GM23338 (cell line): ENCODE measurements around the gene RASEF. TPM values are rescaled to one million over a fixed set of nuclear protein-coding genes. Genes with fewer than 3 reads are reported as not detected.

Source experiments
- ATAC-seq: fragments of 200-7000 bp; cut with Tn5 transposase; 3 replicates; pipeline ENCODE4 v1.9.1; 2020
- DNase-seq: peaks from one replicate; pipeline ENCODE4 v3.0.0-alpha.2; 2015; ENCODE audit warnings: low spot score
- H2AFZ ChIP-seq: fragments of 200-600 bp; sonication (generic); 2 replicates; pipeline ENCODE4 v1.8.0; 2016; ENCODE audit warnings: antibody characterized with exemption, mild to moderate bottlenecking, moderate library complexity
- H3F3A ChIP-seq: fragments of 200-600 bp; sonication (generic); replicated peaks from 2 replicates; pipeline ENCODE4 v1.8.0; 2017; ENCODE audit warnings: antibody characterized with exemption, mixed run types, low read depth
- H3K27ac ChIP-seq: fragments of 200-600 bp; sonication (generic); 2 replicates; pipeline ENCODE4 v1.6.1; 2016; ENCODE audit warnings: low read depth
- H3K27me3 ChIP-seq: fragments of 200-600 bp; sonication (generic); 2 replicates; pipeline ENCODE4 v1.8.0; 2016; ENCODE audit warnings: mild to moderate bottlenecking, mixed run types, moderate library complexity; ENCODE audit not compliant: insufficient read depth
- H3K36me3 ChIP-seq: fragments of 200-600 bp; sonication (generic); 2 replicates; pipeline ENCODE4 v1.8.0; 2016; ENCODE audit warnings: mild to moderate bottlenecking; ENCODE audit not compliant: insufficient read depth
- H3K4me1 ChIP-seq: fragments of 200-600 bp; sonication (generic); 2 replicates; pipeline ENCODE4 v1.8.0; 2016; ENCODE audit warnings: mild to moderate bottlenecking, moderate library complexity; ENCODE audit not compliant: insufficient read depth
- H3K4me2 ChIP-seq: fragments of 200-600 bp; sonication (generic); 2 replicates; pipeline ENCODE4 v1.7.1; 2017; ENCODE audit warnings: mixed run types
- H3K4me3 ChIP-seq: fragments of 200-600 bp; sonication (generic); 2 replicates; pipeline ENCODE4 v1.6.1; 2016; ENCODE audit warnings: mixed run types
- H3K79me2 ChIP-seq: fragments of 200-600 bp; sonication (generic); replicated peaks from 2 replicates; pipeline ENCODE4 v1.8.0; 2017; ENCODE audit warnings: mild to moderate bottlenecking; ENCODE audit not compliant: insufficient read depth
- H3K9me2 ChIP-seq: fragments of 200-600 bp; sonication (generic); 2 replicates; pipeline ENCODE4 v1.8.0; 2017; ENCODE audit not compliant: insufficient read depth
- H4K20me1 ChIP-seq: fragments of 200-600 bp; sonication (generic); replicated peaks from 2 replicates; pipeline ENCODE4 v1.8.0; 2017; ENCODE audit warnings: mild to moderate bottlenecking; ENCODE audit not compliant: insufficient read depth
- H3K27ac Mint-ChIP-seq: 2 replicates; pipeline ENCODE4 v1.8.0; 2020; ENCODE audit warnings: inconsistent platforms, mild to moderate bottlenecking, moderate library complexity, mixed read lengths
- H3K27me3 Mint-ChIP-seq: 3 replicates; pipeline ENCODE4 v1.8.0; 2022; ENCODE audit warnings: low read depth, mild to moderate bottlenecking, moderate library complexity, mixed read lengths, inconsistent platforms; ENCODE audit not compliant: insufficient read depth, poor library complexity
- H3K36me3 Mint-ChIP-seq: 3 replicates; pipeline ENCODE4 v1.8.0; 2021; ENCODE audit warnings: low read depth, mild to moderate bottlenecking, inconsistent platforms, moderate library complexity, mixed read lengths
- H3K4me1 Mint-ChIP-seq: 3 replicates; pipeline ENCODE4 v1.8.0; 2020; ENCODE audit warnings: mild to moderate bottlenecking, inconsistent platforms, mixed read lengths
- H3K4me3 Mint-ChIP-seq: 3 replicates; pipeline ENCODE4 v1.8.0; 2021; ENCODE audit warnings: moderate library complexity, mild to moderate bottlenecking, inconsistent platforms, mixed read lengths
- H3K9me3 Mint-ChIP-seq: 3 replicates; pipeline ENCODE4 v1.8.0; 2020; ENCODE audit warnings: moderate library complexity, mild to moderate bottlenecking, inconsistent platforms, mixed read lengths
- CREB1 ChIP-seq: fragments of 250-450 bp; sonication (Bioruptor Pico); IDR thresholded peaks from 2 replicates; pipeline ENCODE4 v1.5.0; 2020; ENCODE audit warnings: low read depth, mild to moderate bottlenecking, moderate library complexity
- EZH2 ChIP-seq: fragments of 200-600 bp; sonication (generic); IDR thresholded peaks from one replicate; pipeline ENCODE4 v1.8.0; 2017; ENCODE audit warnings: antibody characterized with exemption, mild to moderate bottlenecking, low read depth; ENCODE audit not compliant: unreplicated experiment
- EZH2phosphoT487 ChIP-seq: fragments of 200-600 bp; sonication (generic); IDR thresholded peaks from one replicate; pipeline ENCODE4 v1.8.1; 2018; ENCODE audit warnings: antibody characterized with exemption; ENCODE audit not compliant: unreplicated experiment
- JUNB ChIP-seq: IDR thresholded peaks from one replicate; pipeline ENCODE4 v1.6.1; 2016; ENCODE audit warnings: antibody characterized with exemption; ENCODE audit not compliant: unreplicated experiment
- NANOG ChIP-seq: IDR thresholded peaks from 2 replicates; pipeline ENCODE4 v1.6.1; 2016; ENCODE audit warnings: antibody characterized with exemption, borderline replicate concordance
- POLR2AphosphoS5 ChIP-seq: IDR thresholded peaks from 2 replicates; pipeline ENCODE4 v1.6.1; 2016; ENCODE audit warnings: antibody characterized with exemption, low read depth
- REST ChIP-seq: IDR thresholded peaks from one replicate; pipeline ENCODE4 v1.6.1; 2018; ENCODE audit warnings: antibody characterized with exemption; ENCODE audit not compliant: unreplicated experiment
- STAT1 ChIP-seq: IDR thresholded peaks from one replicate; pipeline ENCODE4 v1.6.1; 2016; ENCODE audit warnings: antibody characterized with exemption; ENCODE audit not compliant: unreplicated experiment
- ZNF114 ChIP-seq: fragments of 250-450 bp; sonication (Bioruptor Pico); IDR thresholded peaks from 2 replicates; pipeline ENCODE4 v1.5.0; 2020; ENCODE audit warnings: mild to moderate bottlenecking, moderate library complexity
- ZNF331 ChIP-seq: fragments of 250-450 bp; sonication (Bioruptor Pico); IDR thresholded peaks from 2 replicates; pipeline ENCODE4 v1.5.0; 2020; ENCODE audit warnings: low read depth, mild to moderate bottlenecking, moderate library complexity
- ZNF462 ChIP-seq: fragments of 250-450 bp; sonication (Bioruptor Pico); IDR thresholded peaks from 2 replicates; pipeline ENCODE4 v1.5.0; 2020; ENCODE audit warnings: mild to moderate bottlenecking, moderate library complexity
- polyA plus RNA-seq: library from polyadenylated mRNA; unstranded; fragments of >200 nt; fragmentation: Nextera tagmentation; extraction: Ambion mirVana; gene quantifications from 2 replicates; pipeline ENCODE4 v1.2.1, GENCODE V29; 2016
- total RNA-seq: library from RNA; depleted of rRNA; stranded (reverse); fragments of >200 nt; shearing (Covaris generic); gene quantifications from 2 replicates; pipeline ENCODE4 v1.2.3, GENCODE V29; 2014
- TF ChIP-seq, protein P1 (sequence below), 2 experiments: fragments of 200-600 bp in 1 of 2; sonication (generic) in 1 of 2; conservative IDR thresholded peaks; 2 replicates each; pipeline versions ENCODE4 v1.5.1 to v1.6.1; 2016 to 2017; ENCODE audit warnings: antibody characterized with exemption in 2 of 2, low read depth in 2 of 2, mild to moderate bottlenecking in 2 of 2, moderate library complexity in 1 of 2
- TF ChIP-seq, protein P2 (sequence below): IDR thresholded peaks from 2 replicates; pipeline ENCODE4 v1.6.1; 2016; ENCODE audit warnings: antibody characterized with exemption

The RASEF gene
- total and polyA plus RNA-seq, 2 experiments from 2014 or later, result 3.6 to 10.4 TPM

- Mint-ChIP-seq H3K27ac (no peak overlapping the region), H3K9me3 (no peaks in the 10 kb centered on the region), H3K4me1 (peaks cover 13% of the 10 kb centered on the region), H3K4me3 (no peak overlapping the region), H3K36me3 (no peaks in the 10 kb centered on the region), H3K27me3 (peaks cover 3% of the 10 kb centered on the region)
- no peak overlapping the region for H3K4me3 ChIP-seq
- no peaks in the 10 kb centered on the region for H3K9me2 ChIP-seq
- no peaks in the 10 kb centered on the region for H3K27me3 ChIP-seq
- TF ChIP-seq JUNB (no peak), POLR2AphosphoS5 (no peak), CREB1 (CRISPR knock-in tag) (no peak), NANOG (no peak), REST (no peak), ZNF331 (CRISPR knock-in tag) (no peak), EZH2 (no peak), ZNF462 (CRISPR knock-in tag) (no peak), ZNF114 (CRISPR knock-in tag) (no peak), EZH2phosphoT487 (no peak), STAT1 (no peak)
- TF ChIP-seq, protein P1, sequence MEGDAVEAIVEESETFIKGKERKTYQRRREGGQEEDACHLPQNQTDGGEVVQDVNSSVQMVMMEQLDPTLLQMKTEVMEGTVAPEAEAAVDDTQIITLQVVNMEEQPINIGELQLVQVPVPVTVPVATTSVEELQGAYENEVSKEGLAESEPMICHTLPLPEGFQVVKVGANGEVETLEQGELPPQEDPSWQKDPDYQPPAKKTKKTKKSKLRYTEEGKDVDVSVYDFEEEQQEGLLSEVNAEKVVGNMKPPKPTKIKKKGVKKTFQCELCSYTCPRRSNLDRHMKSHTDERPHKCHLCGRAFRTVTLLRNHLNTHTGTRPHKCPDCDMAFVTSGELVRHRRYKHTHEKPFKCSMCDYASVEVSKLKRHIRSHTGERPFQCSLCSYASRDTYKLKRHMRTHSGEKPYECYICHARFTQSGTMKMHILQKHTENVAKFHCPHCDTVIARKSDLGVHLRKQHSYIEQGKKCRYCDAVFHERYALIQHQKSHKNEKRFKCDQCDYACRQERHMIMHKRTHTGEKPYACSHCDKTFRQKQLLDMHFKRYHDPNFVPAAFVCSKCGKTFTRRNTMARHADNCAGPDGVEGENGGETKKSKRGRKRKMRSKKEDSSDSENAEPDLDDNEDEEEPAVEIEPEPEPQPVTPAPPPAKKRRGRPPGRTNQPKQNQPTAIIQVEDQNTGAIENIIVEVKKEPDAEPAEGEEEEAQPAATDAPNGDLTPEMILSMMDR (conservative IDR thresholded peaks at IDR 0.05; ENCODE audit: low read depth in 2 of 2), result no peak
- TF ChIP-seq, protein P2, sequence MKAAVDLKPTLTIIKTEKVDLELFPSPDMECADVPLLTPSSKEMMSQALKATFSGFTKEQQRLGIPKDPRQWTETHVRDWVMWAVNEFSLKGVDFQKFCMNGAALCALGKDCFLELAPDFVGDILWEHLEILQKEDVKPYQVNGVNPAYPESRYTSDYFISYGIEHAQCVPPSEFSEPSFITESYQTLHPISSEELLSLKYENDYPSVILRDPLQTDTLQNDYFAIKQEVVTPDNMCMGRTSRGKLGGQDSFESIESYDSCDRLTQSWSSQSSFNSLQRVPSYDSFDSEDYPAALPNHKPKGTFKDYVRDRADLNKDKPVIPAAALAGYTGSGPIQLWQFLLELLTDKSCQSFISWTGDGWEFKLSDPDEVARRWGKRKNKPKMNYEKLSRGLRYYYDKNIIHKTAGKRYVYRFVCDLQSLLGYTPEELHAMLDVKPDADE, result no peak
- ATAC-seq, result no peak
- H3K79me2 ChIP-seq, result no peaks in the 10 kb centered on the region
- no peaks in the 10 kb centered on the region for H4K20me1 ChIP-seq
- H3K4me2 ChIP-seq, result no peak overlapping the region
- no peak overlapping the region for H2AFZ ChIP-seq
- no peaks in the 10 kb centered on the region for H3F3A ChIP-seq
- no peak for DNase-seq
- H3K27ac ChIP-seq, result no peak overlapping the region
- peaks cover 18% of the 10 kb centered on the region for H3K4me1 ChIP-seq
- no peaks in the 10 kb centered on the region for H3K36me3 ChIP-seq
Measured at GRCh38 chr9:82996941-82997340, 66.0 kb downstream of the RASEF start.
